ENCODE results near the gene NDUFA7. TPM values are rescaled to one million over a fixed set of nuclear protein-coding genes. Genes with fewer than 3 reads are reported as not detected.

NDUFA7 gene
- total RNA-seq, 1 experiment from 2014 or later: 73.0 TPM

GRCh38 chr19:8357007-8357521 lies 35.9 kb upstream of the NDUFA7 start:
- no CpG with 5 or more reads among the region's 4 CpGs for WGBS (ENCODE audit: extremely low coverage, insufficient read length, low lambda C conversion rate)
- Histone ChIP-seq H3K27me3 (ENCODE audit: insufficient read depth, low read length) (no peaks in the 10 kb centered on the region), H3K79me2 (ENCODE audit: insufficient read depth, low read length) (no peaks in the 10 kb centered on the region), H2BK120ac (ENCODE audit: low read depth, low read length, poor library complexity, severe bottlenecking) (no peak overlapping the region), H3K23me2 (ENCODE audit: insufficient read length, low read depth, low read length, poor library complexity, severe bottlenecking) (no peaks in the 10 kb centered on the region), H2AFZ (ENCODE audit: low read length) (no peak overlapping the region), H3K56ac (ENCODE audit: insufficient read length, low read depth, low read length) (no peak overlapping the region), H3K18ac (ENCODE audit: insufficient read length, low read depth, low read length) (no peak overlapping the region), H3K9ac (ENCODE audit: extremely low read depth, insufficient read length, low read length) (no peak overlapping the region), H4K91ac (ENCODE audit: insufficient read length, low read depth, low read length) (no peak overlapping the region), H2AK5ac (ENCODE audit: insufficient read length, low read length) (no peak overlapping the region), H2BK5ac (ENCODE audit: insufficient read length, low read length) (no peak overlapping the region), H2BK15ac (ENCODE audit: low read depth, low read length) (no peak overlapping the region), H2BK20ac (ENCODE audit: low read depth, low read length, poor library complexity, severe bottlenecking) (no peak overlapping the region), H3K14ac (ENCODE audit: insufficient read depth, low read length) (no peak overlapping the region), H3K4me1 (ENCODE audit: insufficient read depth, low read length) (no peaks in the 10 kb centered on the region), H2BK12ac (ENCODE audit: insufficient read length, low read depth, low read length) (no peak overlapping the region), H3K4me2 (ENCODE audit: insufficient read depth, insufficient read length, low read length) (no peak overlapping the region), H3K4ac (ENCODE audit: low read depth, low read length) (no peak overlapping the region), H3K79me1 (ENCODE audit: insufficient read depth, low read depth, low read length, poor library complexity, severe bottlenecking) (no peaks in the 10 kb centered on the region), H3K9me3 (ENCODE audit: control insufficient read depth, low read depth, low read length) (no peaks in the 10 kb centered on the region), H4K5ac (ENCODE audit: insufficient read length, low read depth, low read length) (no peak overlapping the region), H3K27ac (ENCODE audit: insufficient read length, low read depth, low read length) (no peak overlapping the region), H3T11ph (ENCODE audit: low read length) (no peak overlapping the region), H4K20me1 (ENCODE audit: control insufficient read depth, insufficient read depth, insufficient read length) (no peaks in the 10 kb centered on the region), H3K23ac (ENCODE audit: insufficient read length, low read depth, low read length) (no peak overlapping the region), H4K8ac (replicated peaks; ENCODE audit: insufficient read length, low read depth, low read length) (no peak overlapping the region)
- Mint-ChIP-seq H3K4me3 (no peak overlapping the region), H3K9me3 (peaks cover 0 to 3% of the 10 kb centered on the region in 2 experiments; a peak in 2 of 5 replicates), H3K4me1 (peaks cover 6 to 7% of the 10 kb centered on the region in 2 experiments), H3K27ac (no peak overlapping the region), H3K27me3 (ENCODE audit: low read depth) (peaks cover 5% of the 10 kb centered on the region), H3K36me3 (ENCODE audit: insufficient read depth in 1 of 3, low read depth in 3 of 3) (no peaks in the 10 kb centered on the region)
- no peak for DNase-seq
- no peak for TF ChIP-seq CTCF (conservative IDR thresholded peaks at IDR 0.05)
